ENCODE measurements around the gene ANKS6.

The ANKS6 gene

DNA sequence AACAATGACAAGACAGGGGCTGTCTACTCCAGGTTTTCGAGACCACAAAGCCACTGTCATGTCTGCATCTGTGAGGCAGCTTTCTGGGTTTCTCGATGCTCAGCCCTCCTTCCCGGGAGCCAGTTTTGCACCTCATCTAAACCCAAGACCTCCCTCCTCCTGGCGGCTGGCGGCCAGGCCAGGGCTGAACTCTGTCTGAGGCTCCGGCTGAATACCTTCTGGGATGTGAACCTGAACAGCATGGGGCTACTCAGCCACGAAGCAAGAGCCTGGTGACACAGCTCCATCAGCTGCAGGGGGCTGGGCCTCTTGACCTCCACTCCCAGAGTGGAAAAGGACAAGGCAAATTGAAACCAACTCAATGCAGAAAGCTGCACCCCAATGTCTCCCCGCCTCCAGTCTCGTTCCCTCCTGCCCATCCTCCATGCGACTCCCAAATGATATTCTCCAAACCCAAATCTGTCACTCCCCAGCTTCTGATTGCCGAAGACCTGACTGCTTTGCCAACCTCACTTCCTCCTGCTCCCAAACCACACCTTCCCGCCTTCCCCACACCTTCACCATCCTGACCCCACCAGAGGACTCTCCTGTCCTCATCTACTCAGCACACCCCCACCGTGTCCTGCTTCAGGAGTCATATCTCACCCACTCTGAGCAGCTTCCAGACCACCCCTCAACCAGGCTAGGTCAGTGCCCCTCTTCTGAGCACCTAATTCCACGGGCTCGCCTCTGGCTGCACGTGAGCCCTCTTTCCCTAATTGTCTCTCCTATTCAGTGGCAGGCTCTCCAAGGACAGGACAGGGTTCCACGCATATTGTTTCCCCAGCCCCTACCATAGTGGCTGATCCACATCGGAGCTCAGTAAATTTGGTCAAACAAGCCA is 4.5 kb downstream of the ANKS6 start:
- no peak for DNase-seq (ENCODE audit: low spot score)

DNA sequence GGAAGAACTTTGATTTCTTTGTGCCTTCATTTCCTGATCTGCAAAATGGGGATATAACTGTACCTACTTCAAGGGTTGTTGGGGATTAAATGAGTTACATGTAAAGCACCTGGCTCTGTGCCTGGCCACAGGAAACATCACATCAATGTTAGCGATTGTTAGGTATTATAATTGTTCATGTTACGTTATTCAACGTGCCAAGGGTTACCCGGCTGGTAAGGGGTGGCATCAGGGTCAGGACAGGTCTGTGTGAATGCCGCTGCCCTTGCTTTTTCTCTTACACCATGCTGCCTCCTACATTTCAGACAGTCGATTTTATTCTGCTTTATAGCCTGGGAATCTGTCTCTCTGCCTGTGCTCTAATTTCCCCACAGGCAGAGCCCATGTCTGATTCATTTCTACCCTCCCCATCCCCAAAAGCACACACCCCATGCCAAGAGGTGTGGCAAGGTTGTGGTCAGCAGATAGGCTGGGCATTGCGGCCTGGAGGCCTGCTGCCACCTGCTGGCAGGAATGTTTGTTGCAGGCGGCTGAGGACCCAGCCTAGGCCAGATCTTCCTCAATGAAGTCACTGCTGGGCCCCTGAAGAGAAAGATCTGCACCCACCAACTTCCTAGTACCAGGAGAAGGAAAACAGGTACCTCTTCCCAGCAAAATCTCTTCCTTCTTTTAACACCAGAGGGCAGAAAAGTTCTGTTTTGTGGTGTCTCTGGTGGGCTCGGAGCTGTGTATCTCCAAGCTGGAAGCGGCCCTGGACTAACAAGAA is 5.3 kb downstream of the ANKS6 start:
- no peak for DNase-seq (ENCODE audit: low spot score)

GRCh38 chr9:98790134-98790841 is 6.1 kb downstream of the ANKS6 start:
- DNase-seq (ENCODE audit: low spot score) = no peak

- DNase-seq (ENCODE audit: low spot score) = no peak
Measured at GRCh38 chr9:98789483-98790133, 6.7 kb downstream of the ANKS6 start.

DNA sequence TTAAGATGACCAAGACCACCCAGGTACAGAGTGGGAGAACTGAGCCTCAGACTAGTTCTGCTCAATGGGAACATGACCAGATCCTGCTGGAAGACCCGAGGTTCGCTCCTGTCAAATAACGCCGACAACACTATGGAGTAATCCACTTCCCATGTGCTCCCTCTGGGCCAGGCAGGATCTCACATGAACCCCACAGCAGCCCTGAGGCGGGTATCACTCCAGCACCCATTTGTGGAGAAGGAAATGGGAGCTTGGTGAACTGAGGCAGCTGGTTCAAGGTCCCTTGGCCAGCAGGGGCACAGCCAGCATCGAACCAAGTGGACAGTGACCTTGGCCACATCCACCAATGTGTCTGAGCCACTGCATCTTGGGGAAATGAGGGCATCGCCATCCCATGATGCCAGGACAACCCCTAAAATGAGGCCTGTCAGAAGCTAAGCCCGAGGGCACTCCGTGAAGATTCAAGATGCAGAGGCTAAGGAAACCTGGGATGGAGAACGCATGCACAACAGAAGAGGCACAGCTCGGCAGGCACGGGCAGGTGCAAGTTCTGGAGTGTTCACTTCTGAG is 8.5 kb downstream of the ANKS6 start:
- no peak for DNase-seq (ENCODE audit: low spot score)

GRCh38 chr9:98786750-98787510 is 9.4 kb downstream of the ANKS6 start:
- no peak for DNase-seq (ENCODE audit: low spot score)

DNA sequence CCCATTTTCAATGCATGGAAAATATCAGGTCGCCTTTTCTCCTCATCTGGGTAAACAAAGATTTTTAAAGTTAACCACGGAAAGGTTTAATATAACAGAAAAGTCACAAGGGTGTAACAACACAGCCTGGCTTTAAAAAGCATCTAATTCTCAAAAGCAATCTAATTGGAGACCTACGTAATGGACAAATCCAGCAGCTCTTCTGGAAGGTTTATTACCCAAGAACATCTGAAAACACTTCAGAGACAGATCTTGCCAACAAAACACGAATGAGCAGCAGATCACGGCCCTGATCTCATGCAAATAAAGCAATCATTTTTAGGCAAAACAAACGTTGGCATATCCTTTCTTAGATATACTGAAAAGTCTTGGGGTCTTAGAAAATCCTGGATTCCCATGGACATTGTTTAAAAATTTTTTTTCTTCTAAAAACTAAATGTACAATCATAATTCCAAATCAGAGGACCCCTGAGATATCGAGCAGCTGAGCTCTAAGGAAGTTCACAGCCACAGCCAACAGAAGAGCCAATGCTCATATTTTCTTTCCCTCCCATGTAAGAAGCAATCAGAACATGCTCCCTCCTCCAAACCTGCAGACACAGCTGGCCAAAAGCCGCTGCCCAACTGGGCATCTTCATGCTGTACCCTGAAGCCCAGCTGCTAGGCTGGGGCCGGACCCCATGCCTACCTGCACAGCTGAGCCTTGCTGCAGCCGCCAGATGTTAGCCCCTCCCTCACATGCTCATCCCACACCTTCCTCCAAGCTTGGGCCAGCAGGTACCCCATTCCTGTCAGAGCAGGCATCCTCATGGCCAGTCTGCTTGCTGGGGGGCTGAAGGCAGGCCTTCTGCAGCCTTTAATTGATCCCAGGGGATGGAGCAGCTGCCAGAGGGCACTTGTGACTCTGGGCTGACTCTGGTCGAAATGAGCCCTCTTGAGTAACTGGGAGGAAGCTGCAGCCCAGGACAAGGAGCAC is 11.2 kb downstream of the ANKS6 start:
- DNase-seq (ENCODE audit: low spot score) = no peak

- DNase-seq (ENCODE audit: low spot score) = no peak
Measured at GRCh38 chr9:98783518-98784226, 12.7 kb downstream of the ANKS6 start.

GRCh38 chr9:98781588-98782383 is 14.6 kb downstream of the ANKS6 start:
- no peak for DNase-seq (ENCODE audit: low spot score)

- DNase-seq (ENCODE audit: low spot score) = no peak
Measured at GRCh38 chr9:98780059-98780749, 16.2 kb downstream of the ANKS6 start.

- DNase-seq (ENCODE audit: low spot score) = no peak
Measured at GRCh38 chr9:98778711-98779530, 17.4 kb downstream of the ANKS6 start.

GRCh38 chr9:98778251-98778650 is 18.1 kb downstream of the ANKS6 start:
- no peak for DNase-seq (ENCODE audit: low spot score)

GRCh38 chr9:98777618-98778017 is 18.7 kb downstream of the ANKS6 start:
- DNase-seq (ENCODE audit: low spot score) = no peak

DNA sequence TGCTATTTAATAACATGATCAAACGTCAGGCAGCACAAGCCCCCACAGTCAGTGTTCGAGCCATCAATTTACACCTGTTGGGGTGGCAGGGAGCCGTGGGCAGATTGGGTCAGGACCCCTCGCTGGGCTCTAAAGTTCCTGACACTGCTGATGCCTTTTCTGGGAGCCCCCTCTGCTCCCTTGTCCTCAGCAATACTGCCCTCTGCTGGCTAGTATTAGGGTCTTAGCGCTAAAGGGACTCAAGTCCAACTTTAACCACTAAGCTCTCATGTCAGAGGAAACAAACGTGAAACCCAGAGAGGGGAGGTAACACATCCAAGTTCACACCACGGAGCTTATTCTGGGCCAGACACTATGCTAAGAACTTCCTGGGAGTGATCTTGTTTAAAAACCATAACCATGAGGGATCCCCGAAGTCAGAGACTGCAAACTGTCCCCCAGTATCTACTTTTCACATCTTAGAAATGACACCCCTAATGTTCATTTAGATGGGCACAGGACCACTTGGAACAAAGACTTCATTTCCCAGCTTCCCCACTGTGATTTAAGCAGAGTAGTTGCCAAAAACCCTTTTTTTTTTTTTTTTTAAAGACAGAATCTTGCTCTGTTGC is 20.4 kb downstream of the ANKS6 start:
- DNase-seq (ENCODE audit: low spot score) = peak; percentile 27

- DNase-seq (ENCODE audit: low spot score) = no peak
Measured at GRCh38 chr9:98774746-98775145, 21.6 kb downstream of the ANKS6 start.

DNA sequence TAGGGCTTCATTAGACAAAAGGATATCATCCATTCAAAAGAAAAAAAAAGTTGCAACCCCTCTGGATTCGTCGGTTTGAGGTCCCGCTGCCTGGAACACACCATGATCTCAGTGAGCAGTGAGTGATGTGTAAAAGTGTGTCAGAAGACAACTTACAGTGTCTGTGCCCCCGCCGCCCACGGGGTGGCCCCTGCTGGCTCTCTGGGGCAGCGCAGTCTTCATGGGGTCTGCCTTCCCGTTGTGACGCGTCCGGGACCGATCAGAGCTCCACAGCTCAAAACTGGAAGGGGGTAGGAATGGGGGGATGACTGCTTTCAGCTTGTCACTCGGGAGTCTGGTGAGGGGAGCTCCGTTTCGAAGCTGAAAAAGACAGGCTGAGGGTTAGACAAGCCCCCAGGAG is 22.6 kb downstream of the ANKS6 start:
- no peak for DNase-seq (ENCODE audit: low spot score)

Data from globus pallidus (tissue), 1 donor.